GM19395 (cell line): ENCODE measurements around the gene COX4I2.

Source experiments
- ATAC-seq: cut with Tn5 transposase; IDR thresholded peaks from one replicate; pipeline ENCODE4 v1.9.1; 2021; ENCODE audit warnings: mild to moderate bottlenecking, moderate library complexity; ENCODE audit not compliant: unreplicated experiment

COX4I2 gene

DNA sequence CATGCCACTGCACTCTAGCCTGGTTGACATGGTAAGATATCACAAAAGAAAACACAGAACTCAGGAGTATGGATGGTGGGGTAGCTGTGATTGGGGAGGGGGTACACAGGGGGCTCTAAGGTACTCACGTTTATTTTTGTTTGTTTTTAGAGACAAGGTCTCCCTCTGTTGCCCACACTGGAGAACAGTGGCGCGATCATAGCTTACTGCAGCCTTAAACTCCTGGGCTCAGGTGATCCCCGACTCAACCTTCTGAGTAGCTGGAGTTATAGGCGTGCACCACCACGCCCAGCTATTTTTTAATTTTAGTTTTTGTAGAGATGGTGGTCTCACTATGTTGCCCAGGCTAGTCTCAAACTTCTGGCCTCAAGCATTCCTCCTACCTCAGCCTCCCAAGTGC lies 55.7 kb downstream of the COX4I2 start:
- ATAC-seq = no peak

GRCh38 chr20:31693987-31694661 lies 56.4 kb downstream of the COX4I2 start:
- ATAC-seq = no peak
